ENCODE results near the gene CLP1.
"Not testable (repeated sequence)": the region's sequence is repeated elsewhere in the genome, so short reads cannot be mapped to it uniquely, and the experiment has no call there.

Gene CLP1

GRCh38 chr11:57648801-57649735 lies 8.5 kb upstream of the CLP1 start:
- H3K27me3 Mint-ChIP-seq, result peaks cover 43% of the 10 kb centered on the region
- DNase-seq, result no peak
- H3K27ac Mint-ChIP-seq, result peak overlapping the region; percentile 84 to 88
- peaks cover 70% of the 10 kb centered on the region for H3K4me1 Mint-ChIP-seq
- H3K9me3 Mint-ChIP-seq, result no peaks in the 10 kb centered on the region
- peak; percentile 16 for ATAC-seq
- peak overlapping the region; percentile 93 to 99 for H3K4me3 Mint-ChIP-seq

- Mint-ChIP-seq H3K27me3 (peaks cover 43% of the 10 kb centered on the region), H3K9me3 (no peaks in the 10 kb centered on the region), H3K27ac (peak within 1 kb of the TSS; percentile 84 to 88), H3K4me1 (peaks cover 63% of the 10 kb centered on the region), H3K4me3 (peak within 1 kb of the TSS; percentile 93 to 99)
- ATAC-seq (peak; percentile 85), DNase-seq (peak in 1 of 2 donors; percentile 57)
Measured at GRCh38 chr11:57649826-57650738, 7.5 kb upstream of the CLP1 start, which contains the start of gene YPEL4. Gene YPEL4 (minus strand): TSS chr11:57649912. CDS start chr11:57647107, 2,805 bp downstream.

- ATAC-seq, result no peak
- DNase-seq, result no peak
- Mint-ChIP-seq H3K9me3 (no peaks in the 10 kb centered on the region), H3K27ac (no peak overlapping the region), H3K4me1 (peaks cover 61% of the 10 kb centered on the region), H3K27me3 (peaks cover 36% of the 10 kb centered on the region), H3K4me3 (no peak overlapping the region)
Measured at GRCh38 chr11:57650739-57651090, 6.8 kb upstream of the CLP1 start.

- ATAC-seq, result no peak
- H3K9me3 Mint-ChIP-seq, result no peaks in the 10 kb centered on the region
- H3K4me1 Mint-ChIP-seq, result peaks cover 54% of the 10 kb centered on the region
- H3K4me3 Mint-ChIP-seq, result no peak overlapping the region
- H3K27me3 Mint-ChIP-seq, result peaks cover 29% of the 10 kb centered on the region
- DNase-seq, result no peak
- H3K27ac Mint-ChIP-seq, result no peak overlapping the region
Measured at GRCh38 chr11:57651408-57651807, 6.2 kb upstream of the CLP1 start.

GRCh38 chr11:57652230-57652629 lies 5.3 kb upstream of the CLP1 start:
- H3K4me1 Mint-ChIP-seq, result peaks cover 53% of the 10 kb centered on the region
- DNase-seq, H3K27ac Mint-ChIP-seq, ATAC-seq, H3K9me3 Mint-ChIP-seq: not testable (repeated sequence)
- H3K4me3 Mint-ChIP-seq, result peak overlapping the region; percentile 47 to 62
- peaks cover 21% of the 10 kb centered on the region for H3K27me3 Mint-ChIP-seq

GRCh38 chr11:57652662-57653061 lies 4.9 kb upstream of the CLP1 start:
- H3K4me3 Mint-ChIP-seq, result peak overlapping the region; percentile 47 to 62
- no peaks in the 10 kb centered on the region for H3K9me3 Mint-ChIP-seq
- peaks cover 52% of the 10 kb centered on the region for H3K4me1 Mint-ChIP-seq
- ATAC-seq (no peak), DNase-seq (no peak)
- H3K27ac Mint-ChIP-seq, result peak overlapping the region in 1 of 2 donors; percentile 64
- H3K27me3 Mint-ChIP-seq, result peaks cover 17% of the 10 kb centered on the region

- ATAC-seq (no peak), DNase-seq (no peak)
- Mint-ChIP-seq H3K9me3 (no peaks in the 10 kb centered on the region), H3K27me3 (peaks cover 12% of the 10 kb centered on the region), H3K27ac (no peak overlapping the region), H3K4me1 (peaks cover 52% of the 10 kb centered on the region), H3K4me3 (peak overlapping the region; percentile 0 to 62)
Measured at GRCh38 chr11:57653163-57653562, 4.4 kb upstream of the CLP1 start.

- no peaks in the 10 kb centered on the region for H3K27me3 Mint-ChIP-seq
- ATAC-seq, result no peak
- H3K4me3 Mint-ChIP-seq, result peak overlapping the region; percentile 71 to 100
- peaks cover 49% of the 10 kb centered on the region for H3K4me1 Mint-ChIP-seq
- H3K9me3 Mint-ChIP-seq, result no peaks in the 10 kb centered on the region
- no peak for DNase-seq
- peak overlapping the region in 1 of 2 donors; percentile 99 for H3K27ac Mint-ChIP-seq
Measured at GRCh38 chr11:57656885-57657193, 723 bp upstream of the CLP1 start.

GRCh38 chr11:57658023-57658361 lies 430 bp downstream of the CLP1 start:
- DNase-seq (no peak), ATAC-seq (no peak)
- Mint-ChIP-seq H3K27me3 (no peaks in the 10 kb centered on the region), H3K27ac (peak overlapping the region; percentile 95 to 99), H3K9me3 (no peaks in the 10 kb centered on the region), H3K4me1 (peaks cover 55% of the 10 kb centered on the region), H3K4me3 (peak overlapping the region; percentile 99 to 100)

- Mint-ChIP-seq H3K27me3 (no peaks in the 10 kb centered on the region), H3K27ac (no peak overlapping the region), H3K9me3 (no peaks in the 10 kb centered on the region), H3K4me1 (peaks cover 51% of the 10 kb centered on the region), H3K4me3 (no peak overlapping the region)
- ATAC-seq (no peak), DNase-seq (no peak)
Measured at GRCh38 chr11:57659669-57660068, 2.1 kb downstream of the CLP1 start.

GRCh38 chr11:57662893-57663292 lies 5.3 kb downstream of the CLP1 start:
- Mint-ChIP-seq H3K9me3 (no peaks in the 10 kb centered on the region), H3K27ac (no peak overlapping the region), H3K4me3 (no peak overlapping the region), H3K4me1 (peaks cover 46% of the 10 kb centered on the region), H3K27me3 (no peaks in the 10 kb centered on the region)
- ATAC-seq, result no peak
- DNase-seq, result no peak

- DNase-seq (no peak), ATAC-seq (no peak)
- Mint-ChIP-seq H3K27ac (no peak overlapping the region), H3K4me3 (no peak overlapping the region), H3K27me3 (no peaks in the 10 kb centered on the region), H3K9me3 (no peaks in the 10 kb centered on the region), H3K4me1 (peaks cover 35% of the 10 kb centered on the region)
Measured at GRCh38 chr11:57663975-57664374, 6.4 kb downstream of the CLP1 start.

- Mint-ChIP-seq H3K4me1 (peaks cover 43% of the 10 kb centered on the region), H3K4me3 (peak overlapping the region; percentile 89 to 91), H3K9me3 (no peaks in the 10 kb centered on the region), H3K27me3 (no peaks in the 10 kb centered on the region), H3K27ac (peak overlapping the region; percentile 99 to 100)
- peak; percentile 91 to 96 for DNase-seq
- peak; percentile 72 for ATAC-seq
Measured at GRCh38 chr11:57667117-57667735, 9.7 kb downstream of the CLP1 start.

- H3K9me3 Mint-ChIP-seq, result no peaks in the 10 kb centered on the region
- no peaks in the 10 kb centered on the region for H3K27me3 Mint-ChIP-seq
- DNase-seq (peak; percentile 100), ATAC-seq (peak; percentile 93)
- H3K27ac Mint-ChIP-seq, result peak within 1 kb of the TSS; percentile 99 to 100
- H3K4me1 Mint-ChIP-seq, result peaks cover 43% of the 10 kb centered on the region
- peak within 1 kb of the TSS; percentile 89 to 91 for H3K4me3 Mint-ChIP-seq
Measured at GRCh38 chr11:57667736-57668433, 10.3 kb downstream of the CLP1 start, which contains the start of gene ZDHHC5. Gene ZDHHC5 (plus strand): TSS chr11:57668114. CDS start chr11:57673091, 4,977 bp downstream.

- ATAC-seq (peak; percentile 19), DNase-seq (no peak)
- peak overlapping the region; percentile 99 to 100 for H3K27ac Mint-ChIP-seq
- H3K4me3 Mint-ChIP-seq, result peak overlapping the region; percentile 89 to 91
- no peaks in the 10 kb centered on the region for H3K27me3 Mint-ChIP-seq
- peaks cover 48% of the 10 kb centered on the region for H3K4me1 Mint-ChIP-seq
- H3K9me3 Mint-ChIP-seq, result no peaks in the 10 kb centered on the region
Measured at GRCh38 chr11:57668434-57668782, 10.8 kb downstream of the CLP1 start.

Data from stimulated activated naive CD8-positive, alpha-beta T cell treated with anti-CD3 and anti-CD28 coated beads, Interleukin-15, amount 100 ng/mL, for 72 hours (primary cell).